K562 (cell line): ENCODE data around the gene PXN. TPM values are rescaled to one million over a fixed set of nuclear protein-coding genes. Genes with fewer than 3 reads are reported as not detected.

Source experiments
- ATF7 ChIP-seq: fragments of 450-650 bp; IDR thresholded peaks from 2 replicates; pipeline ENCODE4 v1.7.1; 2014; ENCODE audit warnings: mild to moderate bottlenecking, moderate library complexity
- DPF2 ChIP-seq: fragments of 450-650 bp; IDR thresholded peaks from 2 replicates; pipeline ENCODE4 v1.6.1; 2016
- JUN ChIP-seq, 2 experiments: sonication (generic) in 1 of 2; formaldehyde crosslinking in 1 of 2; IDR thresholded peaks; 2 replicates each; pipeline versions ENCODE4 v1.6.1 to v1.8.0; 2012 to 2022; ENCODE audit warnings: borderline replicate concordance in 2 of 2, mild to moderate bottlenecking in 2 of 2, improper control_type of control experiment in 1 of 2, low read depth in 1 of 2, low read length in 1 of 2, missing genetic modification reagents in 1 of 2
- MYC ChIP-seq, 2 experiments: fragments of 250-450 bp in 1 of 2; sonication (Bioruptor Pico) in 1 of 2; IDR thresholded peaks; 2 replicates each; pipeline versions ENCODE4 v1.5.1 to v1.6.1; 2012 to 2021; ENCODE audit warnings: low read depth in 2 of 2, borderline replicate concordance in 1 of 2, improper control_type of control experiment in 1 of 2, low read length in 1 of 2, mild to moderate bottlenecking in 1 of 2, moderate library complexity in 1 of 2
- NCOR1 ChIP-seq: fragments of 450-650 bp; IDR thresholded peaks from 2 replicates; pipeline ENCODE4 v1.6.1; 2016; ENCODE audit warnings: mild to moderate bottlenecking, moderate library complexity
- PTBP1 ChIP-seq: fragments of 200-400 bp; formaldehyde crosslinking; IDR thresholded peaks from 2 replicates; pipeline ENCODE4 v1.6.1; 2017; ENCODE audit warnings: low read depth, low read length
- SMAD4 ChIP-seq: fragments of 250-450 bp; sonication (Bioruptor Pico); conservative IDR thresholded peaks from 2 replicates; pipeline ENCODE4 v1.8.0; 2021; ENCODE audit warnings: inconsistent platforms, mild to moderate bottlenecking, moderate library complexity
- ZBTB40 ChIP-seq, 2 experiments: fragments of 450-650 bp in 1 of 2; sonication (generic) in 1 of 2; formaldehyde crosslinking in 1 of 2; IDR thresholded peaks; 2 replicates each; pipeline versions ENCODE4 v1.7.1 to v1.9.0; 2016 to 2022; ENCODE audit warnings: inconsistent platforms in 1 of 2, mild to moderate bottlenecking in 1 of 2, missing genetic modification reagents in 1 of 2
- ZNF57 ChIP-seq: fragments of 450-650 bp; formaldehyde crosslinking; IDR thresholded peaks from 2 replicates; pipeline ENCODE4 v1.4.0; 2020; ENCODE audit warnings: mild to moderate bottlenecking, moderate library complexity
- polyA plus RNA-seq, 8 experiments: library from polyadenylated mRNA; depleted of rRNA in 4 of 8; stranded (reverse) in 5 of 8; unstranded in 3 of 8; fragments of >200 nt; fragmentation: Nextera tagmentation in 2 of 8; fragmentation: Illumina TruSeq in 1 of 8; extraction: Ambion mirVana in 2 of 8; extraction: Trizol in 1 of 8; gene quantifications; 2 replicates each; pipeline versions ENCODE4 v1.2.1 to v1.2.3, GENCODE V29; 2011 to 2014; ENCODE audit warnings: inconsistent platforms in 1 of 8, missing spikeins in 1 of 8
- total RNA-seq, 7 experiments: library from RNA; depleted of rRNA in 6 of 7; stranded (reverse); fragments of >200 nt in 6 of 7; fragmentation: Illumina TruSeq in 2 of 7; extraction: Trizol in 2 of 7; gene quantifications; 2 replicates each; pipeline versions ENCODE4 v1.2.1 to v1.2.3, GENCODE V29; 2011 to 2021; ENCODE audit warnings: low replicate concordance in 1 of 7
- TF ChIP-seq, protein P1 (sequence below), 2 experiments: IDR thresholded peaks in 1 of 2; conservative IDR thresholded peaks in 1 of 2; 2 replicates each; pipeline ENCODE4 v1.6.1; 2016; ENCODE audit warnings: low read depth in 2 of 2, mild to moderate bottlenecking in 1 of 2, missing compliant biosample characterization in 1 of 2, missing genetic modification characterization in 1 of 2, moderate library complexity in 1 of 2
- TF ChIP-seq, protein P2 (sequence below): IDR thresholded peaks from 2 replicates; pipeline ENCODE4 v1.6.1; 2012; ENCODE audit warnings: low read depth, low read length, improper control_type of control experiment, borderline replicate concordance

PXN gene
- total and polyA plus RNA-seq, 9 of the 15 experiments (the other 6 are each of a cell fraction or from before 2014, with no cell fraction given), result 4.0 to 74.1 (median 18.6) TPM

- peak; percentile 77 for TF ChIP-seq ZBTB40 (IDR thresholded peaks at IDR 0.05)
- TF ChIP-seq ZBTB40 (CRISPR knock-in tag; IDR thresholded peaks at IDR 0.05), result no peak
- no peak for TF ChIP-seq ZNF57 (CRISPR knock-in tag)
- TF ChIP-seq, protein P1, sequence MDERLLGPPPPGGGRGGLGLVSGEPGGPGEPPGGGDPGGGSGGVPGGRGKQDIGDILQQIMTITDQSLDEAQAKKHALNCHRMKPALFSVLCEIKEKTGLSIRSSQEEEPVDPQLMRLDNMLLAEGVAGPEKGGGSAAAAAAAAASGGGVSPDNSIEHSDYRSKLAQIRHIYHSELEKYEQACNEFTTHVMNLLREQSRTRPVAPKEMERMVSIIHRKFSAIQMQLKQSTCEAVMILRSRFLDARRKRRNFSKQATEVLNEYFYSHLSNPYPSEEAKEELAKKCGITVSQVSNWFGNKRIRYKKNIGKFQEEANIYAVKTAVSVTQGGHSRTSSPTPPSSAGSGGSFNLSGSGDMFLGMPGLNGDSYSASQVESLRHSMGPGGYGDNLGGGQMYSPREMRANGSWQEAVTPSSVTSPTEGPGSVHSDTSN (CRISPR knock-in tag; IDR thresholded peaks at IDR 0.05; ENCODE audit: low read depth), result no peak
- TF ChIP-seq, protein P1 (tag; conservative IDR thresholded peaks at IDR 0.05; ENCODE audit: low read depth), result peak; percentile 79
- peak; percentile 55; the same call in 1 of the 2 replicates for TF ChIP-seq NCOR1
- TF ChIP-seq JUN (IDR thresholded peaks at IDR 0.05; ENCODE audit: borderline replicate concordance, low read depth, low read length), result peak; percentile 90
- no peak; the same call in 1 of the 2 replicates for TF ChIP-seq JUN (CRISPR knock-in tag; IDR thresholded peaks at IDR 0.05; ENCODE audit: borderline replicate concordance)
- peak; percentile 87 for TF ChIP-seq DPF2
- peak; percentile 44; the same call in 1 of the 2 replicates for TF ChIP-seq ATF7
- no peak for TF ChIP-seq PTBP1
- peak; percentile 27; the same call in 1 of the 2 replicates for TF ChIP-seq MYC (IDR thresholded peaks at IDR 0.05; ENCODE audit: low read depth, low read length)
- TF ChIP-seq MYC (CRISPR knock-in tag; IDR thresholded peaks at IDR 0.05; ENCODE audit: borderline replicate concordance, low read depth), result no peak
- TF ChIP-seq, protein P2, sequence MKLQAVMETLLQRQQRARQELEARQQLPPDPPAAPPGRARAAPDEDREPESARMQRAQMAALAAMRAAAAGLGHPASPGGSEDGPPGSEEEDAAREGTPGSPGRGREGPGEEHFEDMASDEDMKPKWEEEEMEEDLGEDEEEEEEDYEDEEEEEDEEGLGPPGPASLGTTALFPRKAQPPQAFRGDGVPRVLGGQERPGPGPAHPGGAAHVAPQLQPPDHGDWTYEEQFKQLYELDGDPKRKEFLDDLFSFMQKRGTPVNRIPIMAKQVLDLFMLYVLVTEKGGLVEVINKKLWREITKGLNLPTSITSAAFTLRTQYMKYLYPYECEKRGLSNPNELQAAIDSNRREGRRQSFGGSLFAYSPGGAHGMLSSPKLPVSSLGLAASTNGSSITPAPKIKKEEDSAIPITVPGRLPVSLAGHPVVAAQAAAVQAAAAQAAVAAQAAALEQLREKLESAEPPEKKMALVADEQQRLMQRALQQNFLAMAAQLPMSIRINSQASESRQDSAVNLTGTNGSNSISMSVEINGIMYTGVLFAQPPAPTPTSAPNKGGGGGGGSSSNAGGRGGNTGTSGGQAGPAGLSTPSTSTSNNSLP, result peak; percentile 39; the same call in 1 of the 2 replicates
- TF ChIP-seq SMAD4 (CRISPR knock-in tag), result 0 out of 2 replicates have a peak, but pooled peaks have one; percentile 37
Observed at GRCh38 chr12:120231316-120232011, 34.1 kb downstream of the PXN start (continued).
